ENCODE measurements around the gene ACO1. TPM values are rescaled to one million over a fixed set of nuclear protein-coding genes. Genes with fewer than 3 reads are reported as not detected.

Gene ACO1
- total and polyA plus RNA-seq, 4 donors = 41.3 to 78.5 (median 59.5) TPM

DNA sequence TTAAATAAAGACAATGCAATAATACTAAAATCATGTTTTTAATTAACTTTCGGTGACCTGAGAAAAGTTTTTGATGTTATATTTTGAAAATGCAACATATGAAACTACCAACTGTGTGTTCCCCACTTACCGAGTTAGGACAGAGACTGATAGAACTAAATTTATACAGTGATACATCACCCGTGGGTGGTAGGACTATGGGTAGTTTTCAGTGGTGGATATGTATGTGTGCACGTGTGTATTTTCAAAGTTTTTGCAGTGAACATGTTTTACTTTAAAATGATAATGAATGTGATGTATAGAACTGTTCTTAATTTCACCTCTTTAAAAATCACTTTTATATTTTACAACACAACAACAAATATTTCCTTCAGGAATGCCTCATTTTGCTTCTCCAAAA is 25.0 kb upstream of the ACO1 start (continued):
- TF ChIP-seq, protein P1, sequence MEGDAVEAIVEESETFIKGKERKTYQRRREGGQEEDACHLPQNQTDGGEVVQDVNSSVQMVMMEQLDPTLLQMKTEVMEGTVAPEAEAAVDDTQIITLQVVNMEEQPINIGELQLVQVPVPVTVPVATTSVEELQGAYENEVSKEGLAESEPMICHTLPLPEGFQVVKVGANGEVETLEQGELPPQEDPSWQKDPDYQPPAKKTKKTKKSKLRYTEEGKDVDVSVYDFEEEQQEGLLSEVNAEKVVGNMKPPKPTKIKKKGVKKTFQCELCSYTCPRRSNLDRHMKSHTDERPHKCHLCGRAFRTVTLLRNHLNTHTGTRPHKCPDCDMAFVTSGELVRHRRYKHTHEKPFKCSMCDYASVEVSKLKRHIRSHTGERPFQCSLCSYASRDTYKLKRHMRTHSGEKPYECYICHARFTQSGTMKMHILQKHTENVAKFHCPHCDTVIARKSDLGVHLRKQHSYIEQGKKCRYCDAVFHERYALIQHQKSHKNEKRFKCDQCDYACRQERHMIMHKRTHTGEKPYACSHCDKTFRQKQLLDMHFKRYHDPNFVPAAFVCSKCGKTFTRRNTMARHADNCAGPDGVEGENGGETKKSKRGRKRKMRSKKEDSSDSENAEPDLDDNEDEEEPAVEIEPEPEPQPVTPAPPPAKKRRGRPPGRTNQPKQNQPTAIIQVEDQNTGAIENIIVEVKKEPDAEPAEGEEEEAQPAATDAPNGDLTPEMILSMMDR (IDR thresholded peaks at IDR 0.05; ENCODE audit: low read depth, low read length, missing input control) = no peak

GRCh38 chr9:32360983-32361673 is 23.3 kb upstream of the ACO1 start:
- TF ChIP-seq, protein P2, sequence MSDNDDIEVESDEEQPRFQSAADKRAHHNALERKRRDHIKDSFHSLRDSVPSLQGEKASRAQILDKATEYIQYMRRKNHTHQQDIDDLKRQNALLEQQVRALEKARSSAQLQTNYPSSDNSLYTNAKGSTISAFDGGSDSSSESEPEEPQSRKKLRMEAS (IDR thresholded peaks at IDR 0.05) = no peak
- TF ChIP-seq EGR1 (IDR thresholded peaks at IDR 0.05; ENCODE audit: low read depth in 2 of 2) (no peak), REST (IDR thresholded peaks at IDR 0.05) (no peak), FOXA2 (IDR thresholded peaks at IDR 0.05) (no peak), FOXA1 (IDR thresholded peaks at IDR 0.05) (no peak), SP1 (IDR thresholded peaks at IDR 0.05) (no peak), ATF3 (IDR thresholded peaks at IDR 0.05) (no peak), RAD21 (IDR thresholded peaks at IDR 0.05) (no peak), JUND (IDR thresholded peaks at IDR 0.05) (no peak), TAF1 (conservative IDR thresholded peaks at IDR 0.05) (no peak), YY1 (IDR thresholded peaks at IDR 0.05) (no peak), GABPA (IDR thresholded peaks at IDR 0.05 in 1 of 2, conservative IDR thresholded peaks at IDR 0.05 in 1 of 2) (no peak), NR2F2 (IDR thresholded peaks at IDR 0.05) (no peak), RXRA (IDR thresholded peaks at IDR 0.05) (no peak), HNF4G (IDR thresholded peaks at IDR 0.05) (no peak), HNF4A (conservative IDR thresholded peaks at IDR 0.05) (no peak)
- TF ChIP-seq, protein P3, sequence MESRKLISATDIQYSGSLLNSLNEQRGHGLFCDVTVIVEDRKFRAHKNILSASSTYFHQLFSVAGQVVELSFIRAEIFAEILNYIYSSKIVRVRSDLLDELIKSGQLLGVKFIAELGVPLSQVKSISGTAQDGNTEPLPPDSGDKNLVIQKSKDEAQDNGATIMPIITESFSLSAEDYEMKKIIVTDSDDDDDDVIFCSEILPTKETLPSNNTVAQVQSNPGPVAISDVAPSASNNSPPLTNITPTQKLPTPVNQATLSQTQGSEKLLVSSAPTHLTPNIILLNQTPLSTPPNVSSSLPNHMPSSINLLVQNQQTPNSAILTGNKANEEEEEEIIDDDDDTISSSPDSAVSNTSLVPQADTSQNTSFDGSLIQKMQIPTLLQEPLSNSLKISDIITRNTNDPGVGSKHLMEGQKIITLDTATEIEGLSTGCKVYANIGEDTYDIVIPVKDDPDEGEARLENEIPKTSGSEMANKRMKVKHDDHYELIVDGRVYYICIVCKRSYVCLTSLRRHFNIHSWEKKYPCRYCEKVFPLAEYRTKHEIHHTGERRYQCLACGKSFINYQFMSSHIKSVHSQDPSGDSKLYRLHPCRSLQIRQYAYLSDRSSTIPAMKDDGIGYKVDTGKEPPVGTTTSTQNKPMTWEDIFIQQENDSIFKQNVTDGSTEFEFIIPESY (IDR thresholded peaks at IDR 0.05) = no peak
- TF ChIP-seq, protein P1 (IDR thresholded peaks at IDR 0.05; ENCODE audit: low read depth, low read length, missing input control) = no peak
- Histone ChIP-seq H3K27ac (ENCODE audit: low read depth in 1 of 2, low read length in 2 of 2) (no peak overlapping the region), H3K9me3 (ENCODE audit: control insufficient read depth in 4 of 4, low read length in 3 of 4) (no peaks in the 10 kb centered on the region), H3K27me3 (ENCODE audit: control insufficient read depth in 4 of 4, insufficient read depth in 4 of 4, low read length in 3 of 4) (peaks cover 0 to 5% (median 0%) of the 10 kb centered on the region in 4 donors), H3K9ac (ENCODE audit: low read depth in 1 of 2, low read length in 2 of 2) (no peak overlapping the region), H3K4me1 (ENCODE audit: control insufficient read depth in 4 of 4, insufficient read depth in 4 of 4, low read length in 3 of 4) (no peaks in the 10 kb centered on the region), H3K36me3 (ENCODE audit: control insufficient read depth in 4 of 4, insufficient read depth in 3 of 4, low read depth in 1 of 4, low read length in 3 of 4) (no peaks in the 10 kb centered on the region), H3K4me3 (ENCODE audit: low read depth in 1 of 3, low read length in 3 of 3) (no peak overlapping the region)
- WGBS = 76% methylated on average over 5 of the region's 5 CpGs
- DNase-seq (ENCODE audit: low spot score) = no peak

Measured in liver (tissue), 9 donors.